Lung (tissue), 12 donors: ENCODE measurements around the gene FAM168B. TPM values are rescaled to one million over a fixed set of nuclear protein-coding genes. Genes with fewer than 3 reads are reported as not detected.

Experiments used
- ATAC-seq: fragments of 200-7000 bp; cut with Tn5 transposase; one replicate; pipeline ENCODE4 v1.9.1; 2020; ENCODE audit warnings: moderate number of reproducible peaks; ENCODE audit not compliant: insufficient read depth, low FRiP score
- DNase-seq, 3 donors: peaks; one replicate each; pipeline ENCODE4 v3.0.0-alpha.2; 2013 to 2017
- H3K27ac ChIP-seq, 2 donors: one replicate each; pipeline ENCODE4 v1.5.1; 2013; ENCODE audit warnings: mild to moderate bottlenecking in 2 of 2, moderate library complexity in 2 of 2, control low read depth in 1 of 2, inconsistent platforms in 1 of 2, low read depth in 1 of 2, low read length in 1 of 2
- H3K27me3 ChIP-seq, 3 donors: one replicate each; pipeline ENCODE4 v1.5.1; 2013; ENCODE audit warnings: low read length in 2 of 3; ENCODE audit not compliant: control insufficient read depth in 3 of 3, insufficient read depth in 3 of 3
- H3K36me3 ChIP-seq, 4 donors: one replicate each; pipeline ENCODE4 v1.5.1; 2013; ENCODE audit warnings: low read length in 4 of 4, mild to moderate bottlenecking in 1 of 4, moderate library complexity in 1 of 4; ENCODE audit not compliant: control insufficient read depth in 4 of 4, insufficient read depth in 4 of 4
- H3K4me1 ChIP-seq, 5 donors: one replicate each; pipeline ENCODE4 v1.5.1; 2013; ENCODE audit warnings: low read length in 5 of 5, mild to moderate bottlenecking in 2 of 5, moderate library complexity in 1 of 5; ENCODE audit not compliant: control insufficient read depth in 5 of 5, insufficient read depth in 5 of 5
- H3K4me3 ChIP-seq: one replicate; pipeline ENCODE4 v1.5.1; 2013; ENCODE audit warnings: mild to moderate bottlenecking, control low read depth, moderate library complexity
- H3K9ac ChIP-seq, 2 donors: one replicate each; pipeline ENCODE4 v1.5.1; 2013; ENCODE audit warnings: low read length in 2 of 2, control low read depth in 1 of 2; ENCODE audit not compliant: insufficient read depth in 1 of 2
- H3K9me3 ChIP-seq, 4 donors: one replicate each; pipeline ENCODE4 v1.5.1; 2013; ENCODE audit warnings: low read length in 3 of 4, mild to moderate bottlenecking in 1 of 4, moderate library complexity in 1 of 4; ENCODE audit not compliant: control insufficient read depth in 4 of 4, insufficient read depth in 3 of 4
- WGBS, 2 donors: extraction: QIAGEN DNeasy Blood & Tissue Kit; methylation state at CpG; one replicate each; pipeline ENCODE4 v1.1.7; 2013; 5-methylcytosine and 5-hydroxymethylcytosine counted together
- polyA plus RNA-seq, 2 donors: library from polyadenylated mRNA; stranded (reverse); fragments of 200-250 nt; gene quantifications; one replicate each; pipeline ENCODE4 v1.2.1, GENCODE V29; 2013
- total RNA-seq, 2 donors: library from RNA; depleted of rRNA in 1 of 2; stranded (reverse); fragments of >200 nt in 1 of 2; gene quantifications; one replicate each; pipeline ENCODE4 v1.2.1, GENCODE V29; 2014 to 2021
- TF ChIP-seq, protein P1 (sequence below): IDR thresholded peaks from 2 replicates; pipeline ENCODE4 v1.5.1; 2012; ENCODE audit warnings: mild to moderate bottlenecking; ENCODE audit errors: control extremely low read depth, extremely low read depth
- donor health status: control.
- donor health status: control.
- donor health status: Bipolar disorder and iron deficiency.
- donor health status: healthy.
- donor health status: DM: yes; HTN: yes; CAD: no.

The FAM168B gene
- total and polyA plus RNA-seq, 4 donors, result 20.4 to 79.7 (median 40.1) TPM

DNA sequence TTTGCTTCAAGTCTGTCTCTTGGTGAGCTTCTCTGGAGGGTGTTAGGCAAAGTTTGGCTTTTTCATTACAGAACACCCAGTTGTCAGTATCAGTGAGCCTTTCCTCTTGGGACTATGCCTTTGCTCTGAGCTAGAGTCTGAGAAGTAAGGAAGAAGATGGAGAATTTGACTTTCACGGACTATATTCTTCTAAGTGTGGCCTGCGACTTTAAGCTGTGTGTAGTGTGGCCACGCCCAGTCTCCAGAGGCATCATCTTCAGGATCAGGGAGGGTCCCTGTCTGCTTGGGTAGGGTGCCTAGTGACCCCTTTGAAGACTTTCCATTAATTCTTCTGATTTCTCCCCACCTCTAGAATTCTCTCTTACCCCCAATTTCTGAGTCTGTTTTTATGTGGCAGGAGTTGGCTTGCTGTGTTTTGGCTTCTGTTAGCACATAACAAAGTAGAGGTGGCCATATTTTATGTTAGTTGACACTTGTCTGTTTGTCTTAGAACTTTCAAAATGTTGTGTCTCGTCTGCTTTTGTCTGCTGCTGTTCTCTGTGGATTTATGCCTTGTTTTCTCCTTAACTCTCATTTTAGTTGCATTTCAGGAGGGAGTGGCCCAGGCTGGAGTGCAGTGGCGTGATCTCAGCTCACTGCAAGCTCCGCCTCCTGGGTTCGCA lies 20.4 kb upstream of the FAM168B start:
- Histone ChIP-seq H3K4me3 (no peak overlapping the region), H3K36me3 (peaks cover 0 to 6% (median 1%) of the 10 kb centered on the region in 4 donors), H3K4me1 (peaks cover 0 to 10% (median 5%) of the 10 kb centered on the region in 5 donors), H3K9ac (no peak overlapping the region), H3K27me3 (no peaks in the 10 kb centered on the region), H3K27ac (no peak overlapping the region), H3K9me3 (no peaks in the 10 kb centered on the region)
- no peak for ATAC-seq
- TF ChIP-seq, protein P1, sequence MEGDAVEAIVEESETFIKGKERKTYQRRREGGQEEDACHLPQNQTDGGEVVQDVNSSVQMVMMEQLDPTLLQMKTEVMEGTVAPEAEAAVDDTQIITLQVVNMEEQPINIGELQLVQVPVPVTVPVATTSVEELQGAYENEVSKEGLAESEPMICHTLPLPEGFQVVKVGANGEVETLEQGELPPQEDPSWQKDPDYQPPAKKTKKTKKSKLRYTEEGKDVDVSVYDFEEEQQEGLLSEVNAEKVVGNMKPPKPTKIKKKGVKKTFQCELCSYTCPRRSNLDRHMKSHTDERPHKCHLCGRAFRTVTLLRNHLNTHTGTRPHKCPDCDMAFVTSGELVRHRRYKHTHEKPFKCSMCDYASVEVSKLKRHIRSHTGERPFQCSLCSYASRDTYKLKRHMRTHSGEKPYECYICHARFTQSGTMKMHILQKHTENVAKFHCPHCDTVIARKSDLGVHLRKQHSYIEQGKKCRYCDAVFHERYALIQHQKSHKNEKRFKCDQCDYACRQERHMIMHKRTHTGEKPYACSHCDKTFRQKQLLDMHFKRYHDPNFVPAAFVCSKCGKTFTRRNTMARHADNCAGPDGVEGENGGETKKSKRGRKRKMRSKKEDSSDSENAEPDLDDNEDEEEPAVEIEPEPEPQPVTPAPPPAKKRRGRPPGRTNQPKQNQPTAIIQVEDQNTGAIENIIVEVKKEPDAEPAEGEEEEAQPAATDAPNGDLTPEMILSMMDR, result no peak
- WGBS, 2 donors, result 95% methylated on average over 7 of the region's 7 CpGs
- no peak for DNase-seq

DNA sequence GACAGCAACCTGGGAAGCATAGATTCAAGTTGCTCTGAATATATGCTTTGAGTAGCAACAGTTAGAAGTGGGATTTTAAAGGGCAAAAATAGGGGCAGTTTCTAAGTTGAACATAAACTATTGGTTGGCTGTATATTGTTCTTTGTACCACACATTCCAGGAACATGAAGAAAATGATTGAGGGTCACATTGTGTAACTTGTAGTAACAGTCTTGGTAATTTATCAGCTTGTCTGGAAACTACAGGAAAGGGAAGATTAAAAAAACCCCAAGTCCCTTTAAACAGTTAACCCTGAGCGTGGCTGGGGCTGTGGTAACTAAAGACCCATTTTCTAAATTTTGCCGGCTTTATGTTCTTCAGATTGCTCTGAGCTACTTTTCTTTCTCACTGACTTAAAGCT lies 19.3 kb upstream of the FAM168B start:
- Histone ChIP-seq H3K9ac (no peak overlapping the region), H3K4me3 (no peak overlapping the region), H3K27me3 (no peaks in the 10 kb centered on the region), H3K4me1 (peaks cover 0 to 10% (median 5%) of the 10 kb centered on the region in 5 donors), H3K36me3 (peaks cover 0 to 6% (median 1%) of the 10 kb centered on the region in 4 donors), H3K9me3 (no peaks in the 10 kb centered on the region), H3K27ac (no peak overlapping the region)
- 39 to 49% methylated on average over 2 of the region's 2 CpGs for WGBS, 2 donors
- DNase-seq (peak in 1 of 3 donors; percentile 4), ATAC-seq (no peak)
- TF ChIP-seq, protein P1, result no peak

DNA sequence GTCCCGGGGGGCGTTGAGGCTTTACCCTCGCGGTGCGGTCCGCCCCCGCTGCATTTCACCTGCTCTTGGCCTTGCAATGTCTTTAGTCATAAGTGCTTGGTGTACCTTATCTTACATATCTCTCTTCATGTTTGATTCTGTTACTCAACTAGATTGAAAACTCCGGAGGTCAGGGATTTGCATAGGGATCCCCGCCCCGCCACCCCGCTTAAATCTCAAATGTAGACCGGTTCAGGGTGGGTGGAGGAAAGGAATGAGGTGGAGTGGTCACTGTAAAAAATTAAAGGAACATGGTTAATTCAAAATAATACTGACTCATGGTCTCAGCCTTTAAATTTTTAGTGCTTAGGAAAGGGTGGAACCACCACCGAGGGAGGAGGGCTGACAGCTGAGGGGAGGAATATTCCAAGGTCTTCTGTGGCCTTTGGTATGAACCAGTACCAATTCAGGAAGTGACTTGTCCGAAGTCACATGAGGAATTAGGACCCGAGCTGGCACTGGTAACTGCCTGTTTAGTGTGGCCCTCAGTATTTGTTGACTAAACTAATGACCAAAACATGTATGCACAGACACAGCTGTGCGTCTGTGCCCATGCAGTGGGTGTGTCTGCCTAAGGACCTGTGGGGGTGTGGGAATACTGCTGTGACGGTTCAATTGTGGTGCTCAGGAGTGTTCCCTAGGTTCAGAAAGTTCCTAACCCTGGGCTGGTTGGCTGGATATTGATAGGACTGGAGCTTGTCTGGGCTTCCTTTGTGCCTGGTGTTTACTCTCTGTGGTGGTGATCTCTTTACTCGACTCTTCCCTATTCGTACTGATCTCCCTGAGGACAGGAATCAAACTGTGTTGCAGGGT lies 12.9 kb upstream of the FAM168B start:
- no peaks in the 10 kb centered on the region for H3K27me3 ChIP-seq
- peaks cover 0 to 3% (median 1%) of the 10 kb centered on the region in 4 donors for H3K36me3 ChIP-seq
- H3K4me1 ChIP-seq, result peaks cover 7 to 20% (median 8%) of the 10 kb centered on the region in 5 donors
- peak overlapping the region; percentile 94 for H3K27ac ChIP-seq
- WGBS, 2 donors, result 1 to 3% methylated on average over 19 of the region's 19 CpGs
- H3K9ac ChIP-seq, result peak overlapping the region; percentile 73 to 80
- DNase-seq (peak; percentile 25 to 44 (median 29)), ATAC-seq (peak; percentile 14)
- TF ChIP-seq, protein P1, result no peak
- peak overlapping the region; percentile 77 for H3K4me3 ChIP-seq
- H3K9me3 ChIP-seq, result no peaks in the 10 kb centered on the region
